GM12878 (cell line): ENCODE results near the gene UBE2E1. TPM values are rescaled to one million over a fixed set of nuclear protein-coding genes. Genes with fewer than 3 reads are reported as not detected.
"Not testable (repeated sequence)": the region's sequence is repeated elsewhere in the genome, so short reads cannot be mapped to it uniquely, and the experiment has no call there.

Experiments used
- ATAC-seq: fragments of 200-7000 bp; cut with Tn5 transposase; 3 replicates; pipeline ENCODE4 v1.9.1; 2020; ENCODE audit warnings: mild to moderate bottlenecking, moderate library complexity
- BruUV-seq: library from RNA; stranded (reverse); fragments of 400-500 nt; replicated peaks from 2 replicates; lab custom pipeline; 2021; lab: Mats Ljungman, UMichigan
- CTCF ChIA-PET: fragments of 300-600 bp; sonication (Branson Sonifier 250); formaldehyde crosslinking; extraction: SDS; loops from one replicate; lab custom pipeline; 2021; ENCODE audit warnings: inconsistent platforms; lab: Yijun Ruan, JAX
- POLR2A ChIA-PET: fragments of 350-600 bp; formaldehyde crosslinking; extraction: SDS; loops from one replicate; lab custom pipeline; 2021; ENCODE audit warnings: inconsistent platforms; lab: Charles Lee
- RAD21 ChIA-PET: fragments of 300-600 bp; sonication (Branson Sonifier 250); formaldehyde crosslinking; loops from one replicate; lab custom pipeline; 2023; ENCODE audit warnings: antibody characterized with exemption; ENCODE audit not compliant: unreplicated experiment; lab: Charles Lee
- SMC1A ChIA-PET: fragments of 300-600 bp; sonication (Branson Sonifier 250); formaldehyde crosslinking; loops from one replicate; lab custom pipeline; 2023; ENCODE audit not compliant: unreplicated experiment, uncharacterized antibody; lab: Charles Lee
- DNase-seq: peaks from one replicate; pipeline ENCODE4 v3.0.0-alpha.2; 2011; ENCODE audit warnings: low read depth, low spot score
- FAIRE-seq: peaks from 3 replicates; lab custom pipeline; 2011; peaks lifted over from hg19 to GRCh38; lab: Jason Lieb, UNC
- H2AFZ ChIP-seq: 2 replicates; pipeline ENCODE4 v1.6.0; 2011; ENCODE audit warnings: low read depth, low read length, control low read depth; ENCODE audit not compliant: control insufficient read depth
- H3K27ac ChIP-seq: 2 replicates; pipeline ENCODE4 v1.5.1; 2011; ENCODE audit warnings: control low read depth; ENCODE audit not compliant: control insufficient read depth, insufficient read depth
- H3K27me3 ChIP-seq, 2 experiments: replicated peaks in 1 of 2; 2 replicates each; pipeline versions ENCODE4 v1.6.0 to v1.6.1; 2011; ENCODE audit warnings: low read length in 1 of 2; ENCODE audit not compliant: control insufficient read depth in 2 of 2, insufficient read depth in 2 of 2
- H3K36me3 ChIP-seq, 2 experiments: 2 replicates each; pipeline ENCODE4 v1.5.1; 2011; ENCODE audit warnings: low read length in 1 of 2; ENCODE audit not compliant: control insufficient read depth in 2 of 2, insufficient read depth in 2 of 2
- H3K4me1 ChIP-seq: 2 replicates; pipeline ENCODE4 v1.6.1; 2011; ENCODE audit warnings: mild to moderate bottlenecking, low read length, moderate library complexity, mixed read lengths; ENCODE audit not compliant: control insufficient read depth, insufficient read depth
- H3K4me2 ChIP-seq: 2 replicates; pipeline ENCODE4 v1.6.0; 2011; ENCODE audit warnings: control low read depth; ENCODE audit not compliant: control insufficient read depth, insufficient read depth
- H3K4me3 ChIP-seq: fragments of 200-600 bp; sonication (generic); 2 replicates; pipeline ENCODE4 v1.5.1; 2016
- H3K79me2 ChIP-seq: 2 replicates; pipeline ENCODE4 v1.6.0; 2011; ENCODE audit warnings: low read length; ENCODE audit not compliant: control insufficient read depth, insufficient read depth
- H3K9ac ChIP-seq: 2 replicates; pipeline ENCODE4 v1.8.0; 2011; ENCODE audit warnings: low read length, control low read depth, mixed read lengths; ENCODE audit not compliant: control insufficient read depth, insufficient read depth
- H3K9me3 ChIP-seq: replicated peaks from 3 replicates; pipeline ENCODE4 v1.5.1; 2011; ENCODE audit warnings: mild to moderate bottlenecking, low read length; ENCODE audit not compliant: control insufficient read depth, insufficient read depth
- H4K20me1 ChIP-seq: 2 replicates; pipeline ENCODE4 v1.6.0; 2011; ENCODE audit not compliant: control insufficient read depth, insufficient read depth
- SPI1 ChIP-seq: IDR thresholded peaks from 2 replicates; pipeline ENCODE4 v1.6.1; 2011; ENCODE audit warnings: low read depth, mild to moderate bottlenecking, low read length, moderate library complexity, borderline replicate concordance; ENCODE audit not compliant: insufficient read depth
- WGBS: methylation state at CpG from one replicate; pipeline ENCODE4 v1.1.6; 2016; ENCODE audit warnings: low lambda C conversion rate; ENCODE audit not compliant: insufficient replicate concordance, insufficient coverage; ENCODE audit errors: missing lambda C conversion rate; 5-methylcytosine and 5-hydroxymethylcytosine counted together
- in situ Hi-C: fragments of 300-500 bp; cut with MboI; formaldehyde crosslinking; loops from 9 replicates; pipeline ENCODE4 v1.14.3; 2018; ENCODE audit warnings: mixed read lengths
- intact Hi-C: fragments of 100-400 bp; cut with micrococcal nuclease; formaldehyde crosslinking; loops from one replicate; pipeline ENCODE4 v1.14.2; 2022; ENCODE audit not compliant: unreplicated experiment
- polyA plus RNA-seq, 11 experiments: library from polyadenylated mRNA; depleted of rRNA in 4 of 11; unstranded in 6 of 11; stranded (reverse) in 5 of 11; fragments of >200 nt; fragmentation: Nextera tagmentation in 4 of 11; fragmentation: Illumina TruSeq in 1 of 11; extraction: Ambion mirVana in 4 of 11; extraction: Trizol in 1 of 11; gene quantifications; 1 replicate in 1 of 11; 2 replicates in 10 of 11; pipeline versions ENCODE4 v1.2.1 to v1.2.3, GENCODE V29; 2011 to 2016; ENCODE audit warnings: inconsistent platforms in 2 of 11, missing spikeins in 2 of 11, low read depth in 1 of 11
- total RNA-seq, 4 experiments: library from RNA; depleted of rRNA in 3 of 4; stranded (reverse); fragments of >200 nt in 3 of 4; fragmentation: Illumina TruSeq in 1 of 4; extraction: Trizol in 1 of 4; gene quantifications; 2 replicates each; pipeline versions ENCODE4 v1.2.1 to v1.2.3, GENCODE V29; 2013 to 2021
- TF ChIP-seq, protein P1 (sequence below): fragments of 450-650 bp; IDR thresholded peaks from 2 replicates; pipeline ENCODE4 v1.6.1; 2016; ENCODE audit warnings: mild to moderate bottlenecking
- TF ChIP-seq, protein P2 (sequence below): IDR thresholded peaks from 2 replicates; pipeline ENCODE4 v1.6.1; 2011; ENCODE audit warnings: low read depth, mild to moderate bottlenecking, low read length, moderate library complexity, borderline replicate concordance; ENCODE audit errors: extremely low read depth

UBE2E1 gene
- total and polyA plus RNA-seq, 10 of the 15 experiments (the other 5 are each of a cell fraction or from before 2014, with no cell fraction given), result 18.7 to 425 (median 147) TPM

DNA sequence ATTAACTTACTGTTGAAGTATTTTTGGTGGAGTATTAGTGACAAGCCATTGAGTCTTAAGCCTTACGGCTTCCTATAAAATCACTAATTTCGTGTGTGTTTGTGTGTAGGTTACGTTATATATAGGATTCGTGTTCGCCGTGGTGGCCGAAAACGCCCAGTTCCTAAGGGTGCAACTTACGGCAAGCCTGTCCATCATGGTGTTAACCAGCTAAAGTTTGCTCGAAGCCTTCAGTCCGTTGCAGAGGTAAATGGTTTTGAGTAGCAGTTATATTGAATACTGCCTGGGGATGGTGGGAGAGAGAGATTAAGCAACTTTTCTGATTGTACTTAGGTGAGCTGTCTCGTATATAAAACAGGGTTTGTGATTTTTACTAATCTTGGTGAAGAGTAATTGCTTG, 112.6 kb downstream of the UBE2E1 start:
- POLR2A ChIA-PET, result interaction anchor here (1.1 to 2.6 kb wide), 6 partner anchors 26 to 111 kb away, joined by 3 to 11 read pairs (median 7); no protein-coding TSS in a partner anchor
- Histone ChIP-seq H3K4me3 (peak overlapping the region; percentile 100), H3K36me3 (peaks cover 0 to 28% of the 10 kb centered on the region in 2 experiments; a peak in 2 of 4 replicates), H3K9ac (peak overlapping the region; percentile 98), H3K27ac (peak overlapping the region; percentile 95), H3K79me2 (peaks cover 57% of the 10 kb centered on the region)
- H3K27me3 ChIP-seq, FAIRE-seq, H3K9me3 ChIP-seq, H2AFZ ChIP-seq, H3K4me1 ChIP-seq, BruUV-seq, DNase-seq, ATAC-seq, in situ Hi-C loops: not testable (repeated sequence)
- 1% methylated on average over 12 of the region's 12 CpGs for WGBS
- RAD21 ChIA-PET, result interaction anchor here (0.7 to 3.1 kb wide), 7 partner anchors 26 to 269 kb away, joined by 3 to 18 read pairs (median 3); no protein-coding TSS in a partner anchor
- SMC1A ChIA-PET, result interaction anchor here (0.9 to 4.1 kb wide), 15 partner anchors 20 to 256 kb away, joined by 3 to 18 read pairs (median 6); no protein-coding TSS in a partner anchor
- CTCF ChIA-PET, result interaction anchor here (0.9 to 3.0 kb wide), 9 partner anchors 8 to 84 kb away, joined by 3 to 19 read pairs (median 5); no protein-coding TSS in a partner anchor
- TF ChIP-seq, protein P1, sequence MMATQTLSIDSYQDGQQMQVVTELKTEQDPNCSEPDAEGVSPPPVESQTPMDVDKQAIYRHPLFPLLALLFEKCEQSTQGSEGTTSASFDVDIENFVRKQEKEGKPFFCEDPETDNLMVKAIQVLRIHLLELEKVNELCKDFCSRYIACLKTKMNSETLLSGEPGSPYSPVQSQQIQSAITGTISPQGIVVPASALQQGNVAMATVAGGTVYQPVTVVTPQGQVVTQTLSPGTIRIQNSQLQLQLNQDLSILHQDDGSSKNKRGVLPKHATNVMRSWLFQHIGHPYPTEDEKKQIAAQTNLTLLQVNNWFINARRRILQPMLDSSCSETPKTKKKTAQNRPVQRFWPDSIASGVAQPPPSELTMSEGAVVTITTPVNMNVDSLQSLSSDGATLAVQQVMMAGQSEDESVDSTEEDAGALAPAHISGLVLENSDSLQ, result peak; percentile 73
- TF ChIP-seq, all 136 proteins: peak for 1; not testable (repeated sequence) for 135
- intact Hi-C loops, H4K20me1 ChIP-seq: not testable (repeated sequence)
- H3K4me2 ChIP-seq, result peak overlapping the region; percentile 90

DNA sequence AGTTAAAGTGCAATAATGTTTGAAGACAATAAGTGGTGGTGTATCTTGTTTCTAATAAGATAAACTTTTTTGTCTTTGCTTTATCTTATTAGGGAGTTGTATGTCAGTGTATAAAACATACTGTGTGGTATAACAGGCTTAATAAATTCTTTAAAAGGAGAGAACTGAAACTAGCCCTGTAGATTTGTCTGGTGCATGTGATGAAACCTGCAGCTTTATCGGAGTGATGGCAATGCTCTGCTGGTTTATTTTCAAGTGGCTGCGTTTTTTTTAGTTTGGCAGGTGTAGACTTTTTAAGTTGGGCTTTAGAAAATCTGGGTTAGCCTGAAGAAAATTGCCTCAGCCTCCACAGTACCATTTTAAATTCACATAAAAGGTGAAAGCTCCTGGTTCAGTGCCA, 113.9 kb downstream of the UBE2E1 start:
- ChIA-PET POLR2A (interaction anchor here (0.6 to 0.9 kb wide), 2 partner anchors 8 to 27 kb away, joined by 3 to 4 read pairs; no protein-coding TSS in a partner anchor), RAD21 (interaction anchor here (0.8 to 2.6 kb wide), 5 partner anchors 27 to 111 kb away, joined by 3 to 10 read pairs (median 3); no protein-coding TSS in a partner anchor), SMC1A (interaction anchor here (0.9 to 3.4 kb wide), 6 partner anchors 25 to 109 kb away, joined by 3 to 18 read pairs (median 8); no protein-coding TSS in a partner anchor), CTCF (interaction anchor here (0.9 to 3.0 kb wide), 6 partner anchors 10 to 86 kb away, joined by 3 to 19 read pairs (median 6); no protein-coding TSS in a partner anchor)
- TF ChIP-seq, protein P2, sequence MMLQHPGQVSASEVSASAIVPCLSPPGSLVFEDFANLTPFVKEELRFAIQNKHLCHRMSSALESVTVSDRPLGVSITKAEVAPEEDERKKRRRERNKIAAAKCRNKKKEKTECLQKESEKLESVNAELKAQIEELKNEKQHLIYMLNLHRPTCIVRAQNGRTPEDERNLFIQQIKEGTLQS, result no peak
- peak; percentile 36; the same call in 1 of the 2 replicates for TF ChIP-seq SPI1
- H3K4me1 ChIP-seq, result peaks cover 3% of the 10 kb centered on the region
- H3K4me3 ChIP-seq, result peak overlapping the region; percentile 100; the same call in 1 of the 2 replicates
- H3K4me2 ChIP-seq, result peak overlapping the region; percentile 12; the same call in 1 of the 2 replicates
- H3K9me3 ChIP-seq, result no peaks in the 10 kb centered on the region
- H3K27ac ChIP-seq, result no peak overlapping the region
- intact Hi-C loops (no loop called here), in situ Hi-C loops (no loop called here)
- ATAC-seq, result no peak
- DNase-seq, result no peak
- FAIRE-seq, result no peak
- no peak overlapping the region for H3K9ac ChIP-seq
- H4K20me1 ChIP-seq, result peaks cover 5% of the 10 kb centered on the region; the same call in 1 of the 2 replicates
- peaks cover 0 to 28% of the 10 kb centered on the region in 2 experiments; a peak in 2 of 4 replicates for H3K36me3 ChIP-seq
- H3K79me2 ChIP-seq, result peaks cover 48% of the 10 kb centered on the region
- H3K27me3 ChIP-seq, result no peaks in the 10 kb centered on the region
- no peak overlapping the region for H2AFZ ChIP-seq
- whole genome bisulfite sequencing, result 52% methylated on average over 2 of the region's 2 CpGs
- BruUV-seq, result no TSS peak
